ENCODE measurements around the gene MOV10L1. TPM values are rescaled to one million over a fixed set of nuclear protein-coding genes. Genes with fewer than 3 reads are reported as not detected.

MOV10L1 gene
- total RNA-seq, 4 donors from 2014 or later, result 0.23 to 0.83 (median 0.40) TPM

GRCh38 chr22:50078246-50078645 lies 11.6 kb upstream of the MOV10L1 start:
- Histone ChIP-seq H3K4me1 (no peaks in the 10 kb centered on the region), H3K4me3 (no peak overlapping the region), H3K27me3 (peaks cover 0 to 46% (median 0%) of the 10 kb centered on the region in 4 donors), H3K36me3 (no peaks in the 10 kb centered on the region), H3K9me3 (no peaks in the 10 kb centered on the region), H3K27ac (replicated peaks in 1 of 4) (no peak overlapping the region)
- WGBS, result 94% methylated on average over 13 of the region's 13 CpGs
- no peak for DNase-seq (ENCODE audit: extremely low spot score)
- TF ChIP-seq, protein P1, sequence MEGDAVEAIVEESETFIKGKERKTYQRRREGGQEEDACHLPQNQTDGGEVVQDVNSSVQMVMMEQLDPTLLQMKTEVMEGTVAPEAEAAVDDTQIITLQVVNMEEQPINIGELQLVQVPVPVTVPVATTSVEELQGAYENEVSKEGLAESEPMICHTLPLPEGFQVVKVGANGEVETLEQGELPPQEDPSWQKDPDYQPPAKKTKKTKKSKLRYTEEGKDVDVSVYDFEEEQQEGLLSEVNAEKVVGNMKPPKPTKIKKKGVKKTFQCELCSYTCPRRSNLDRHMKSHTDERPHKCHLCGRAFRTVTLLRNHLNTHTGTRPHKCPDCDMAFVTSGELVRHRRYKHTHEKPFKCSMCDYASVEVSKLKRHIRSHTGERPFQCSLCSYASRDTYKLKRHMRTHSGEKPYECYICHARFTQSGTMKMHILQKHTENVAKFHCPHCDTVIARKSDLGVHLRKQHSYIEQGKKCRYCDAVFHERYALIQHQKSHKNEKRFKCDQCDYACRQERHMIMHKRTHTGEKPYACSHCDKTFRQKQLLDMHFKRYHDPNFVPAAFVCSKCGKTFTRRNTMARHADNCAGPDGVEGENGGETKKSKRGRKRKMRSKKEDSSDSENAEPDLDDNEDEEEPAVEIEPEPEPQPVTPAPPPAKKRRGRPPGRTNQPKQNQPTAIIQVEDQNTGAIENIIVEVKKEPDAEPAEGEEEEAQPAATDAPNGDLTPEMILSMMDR (IDR thresholded peaks at IDR 0.05), result no peak
- TF ChIP-seq POLR2A (IDR thresholded peaks at IDR 0.05; ENCODE audit: low read depth) (no peak), POLR2AphosphoS5 (IDR thresholded peaks at IDR 0.05) (no peak), EP300 (IDR thresholded peaks at IDR 0.05) (no peak)
- intact Hi-C loops (cut with DNase I), result no loop called here

GRCh38 chr22:50078761-50079160 lies 11.0 kb upstream of the MOV10L1 start:
- DNase-seq (ENCODE audit: extremely low spot score), result no peak
- peaks cover 0 to 47% (median 0%) of the 10 kb centered on the region in 4 donors for H3K27me3 ChIP-seq
- H3K4me3 ChIP-seq, result no peak overlapping the region
- intact Hi-C loops (cut with DNase I), result no loop called here
- 90% methylated on average over 9 of the region's 9 CpGs for WGBS
- no peaks in the 10 kb centered on the region for H3K36me3 ChIP-seq
- no peaks in the 10 kb centered on the region for H3K4me1 ChIP-seq
- H3K9me3 ChIP-seq, result no peaks in the 10 kb centered on the region
- TF ChIP-seq EP300 (IDR thresholded peaks at IDR 0.05), result no peak
- no peak overlapping the region for H3K27ac ChIP-seq (replicated peaks in 1 of 4)

- no peak for DNase-seq (ENCODE audit: extremely low spot score)
- Histone ChIP-seq H3K36me3 (no peaks in the 10 kb centered on the region), H3K9me3 (no peaks in the 10 kb centered on the region), H3K4me1 (no peaks in the 10 kb centered on the region), H3K27me3 (peaks cover 0 to 47% (median 2%) of the 10 kb centered on the region in 4 donors), H3K4me3 (no peak overlapping the region), H3K27ac (replicated peaks in 1 of 4) (no peak overlapping the region)
- 92% methylated on average over 12 of the region's 13 CpGs for WGBS
- TF ChIP-seq EP300 (IDR thresholded peaks at IDR 0.05) (no peak), POLR2AphosphoS5 (IDR thresholded peaks at IDR 0.05) (no peak), POLR2A (IDR thresholded peaks at IDR 0.05; ENCODE audit: low read depth) (no peak)
- TF ChIP-seq, protein P1 (IDR thresholded peaks at IDR 0.05), result no peak
- intact Hi-C loops (cut with DNase I), result no loop called here
These were observed 9.7 kb upstream of the MOV10L1 start for GRCh38 chr22:50080077-50080465.

- no peak overlapping the region for H3K4me3 ChIP-seq
- no peaks in the 10 kb centered on the region for H3K9me3 ChIP-seq
- TF ChIP-seq POLR2AphosphoS5 (IDR thresholded peaks at IDR 0.05) (no peak), EP300 (IDR thresholded peaks at IDR 0.05) (no peak), POLR2A (IDR thresholded peaks at IDR 0.05; ENCODE audit: low read depth) (no peak)
- TF ChIP-seq, protein P1 (IDR thresholded peaks at IDR 0.05), result no peak
- no peak overlapping the region for H3K27ac ChIP-seq (replicated peaks in 1 of 4)
- WGBS, result 91% methylated on average over 20 of the region's 27 CpGs
- no peaks in the 10 kb centered on the region for H3K36me3 ChIP-seq
- no peaks in the 10 kb centered on the region for H3K4me1 ChIP-seq
- H3K27me3 ChIP-seq, result peaks cover 0 to 46% (median 2%) of the 10 kb centered on the region in 4 donors
- intact Hi-C loops (cut with DNase I), result no loop called here
- DNase-seq (ENCODE audit: extremely low spot score), result no peak
These were observed 8.2 kb upstream of the MOV10L1 start for GRCh38 chr22:50081426-50082196.

GRCh38 chr22:50082197-50082715 lies 7.5 kb upstream of the MOV10L1 start:
- Histone ChIP-seq H3K27ac (replicated peaks in 1 of 4) (no peak overlapping the region), H3K4me1 (no peaks in the 10 kb centered on the region), H3K9me3 (no peaks in the 10 kb centered on the region), H3K4me3 (no peak overlapping the region), H3K27me3 (peaks cover 0 to 52% (median 2%) of the 10 kb centered on the region in 4 donors), H3K36me3 (no peaks in the 10 kb centered on the region)
- no peak for DNase-seq (ENCODE audit: extremely low spot score)
- whole genome bisulfite sequencing, result 92% methylated on average over 18 of the region's 18 CpGs
- intact Hi-C loops (cut with DNase I), result no loop called here
- TF ChIP-seq POLR2AphosphoS5 (IDR thresholded peaks at IDR 0.05) (no peak), EP300 (IDR thresholded peaks at IDR 0.05) (no peak), POLR2A (IDR thresholded peaks at IDR 0.05; ENCODE audit: low read depth) (no peak)
- TF ChIP-seq, protein P1 (IDR thresholded peaks at IDR 0.05), result no peak

All from esophagus muscularis mucosa (tissue), 4 donors.